H1 (cell line): ENCODE results near the gene CD180.

ENCODE experiments used
- CREB1 ChIP-seq: IDR thresholded peaks from 2 replicates; pipeline ENCODE4 v1.6.1; 2012; ENCODE audit warnings: inconsistent platforms
- POLR2A ChIP-seq, 2 experiments: IDR thresholded peaks; 1 replicate in 1 of 2; 2 replicates in 1 of 2; pipeline ENCODE4 v1.6.1; 2011; ENCODE audit warnings: low read depth in 2 of 2, low read length in 2 of 2, mild to moderate bottlenecking in 2 of 2; ENCODE audit errors: control extremely low read depth in 1 of 2
- SP2 ChIP-seq: IDR thresholded peaks from 2 replicates; pipeline ENCODE4 v1.6.1; 2012; ENCODE audit warnings: mild to moderate bottlenecking, low read length, inconsistent platforms
- USF2 ChIP-seq: IDR thresholded peaks from 2 replicates; pipeline ENCODE4 v1.6.1; 2011; ENCODE audit warnings: low read length, improper control_type of control experiment
- YY1 ChIP-seq: IDR thresholded peaks from 2 replicates; pipeline ENCODE4 v1.6.1; 2011; ENCODE audit warnings: low read depth, mild to moderate bottlenecking, low read length
- ZNF274 ChIP-seq: IDR thresholded peaks from 2 replicates; pipeline ENCODE4 v1.7.0; 2012; ENCODE audit warnings: low read length, borderline replicate concordance; ENCODE audit errors: extremely low read depth
- TF ChIP-seq, protein P1 (sequence below), 3 experiments: IDR thresholded peaks; 1 replicate in 2 of 3; 2 replicates in 1 of 3; pipeline versions ENCODE4 v1.5.1 to v1.6.1; 2011; ENCODE audit warnings: low read length in 3 of 3, mild to moderate bottlenecking in 3 of 3, inconsistent platforms in 2 of 3, low read depth in 1 of 3, moderate library complexity in 1 of 3; ENCODE audit not compliant: insufficient read depth in 1 of 3; ENCODE audit errors: control extremely low read depth in 1 of 3

DNA sequence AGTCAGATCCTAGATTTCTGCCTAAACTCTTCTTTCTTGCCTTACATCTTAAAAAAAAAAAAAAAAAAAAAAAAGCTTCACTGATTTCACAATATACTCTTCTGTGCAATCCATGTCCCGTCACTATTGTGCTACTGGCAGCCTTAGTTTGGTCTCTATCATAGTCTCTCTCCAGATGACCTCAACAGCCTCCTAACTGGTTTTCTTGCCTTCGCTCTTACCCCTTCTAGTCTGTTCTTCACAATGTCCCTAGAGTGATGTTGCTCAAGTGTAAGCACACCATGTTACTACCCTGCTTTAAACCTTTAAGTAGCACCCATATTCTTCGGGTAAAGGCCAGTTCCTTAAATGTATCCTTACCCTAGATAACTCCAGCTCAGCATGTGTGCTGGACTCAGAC, 25.8 kb downstream of the CD180 start:
- TF ChIP-seq POLR2A (IDR thresholded peaks at IDR 0.05; ENCODE audit: control extremely low read depth in 1 of 2, low read depth in 2 of 2, low read length in 2 of 2): no peak
- TF ChIP-seq YY1: no peak
- TF ChIP-seq ZNF274: no peak
- TF ChIP-seq, protein P1, sequence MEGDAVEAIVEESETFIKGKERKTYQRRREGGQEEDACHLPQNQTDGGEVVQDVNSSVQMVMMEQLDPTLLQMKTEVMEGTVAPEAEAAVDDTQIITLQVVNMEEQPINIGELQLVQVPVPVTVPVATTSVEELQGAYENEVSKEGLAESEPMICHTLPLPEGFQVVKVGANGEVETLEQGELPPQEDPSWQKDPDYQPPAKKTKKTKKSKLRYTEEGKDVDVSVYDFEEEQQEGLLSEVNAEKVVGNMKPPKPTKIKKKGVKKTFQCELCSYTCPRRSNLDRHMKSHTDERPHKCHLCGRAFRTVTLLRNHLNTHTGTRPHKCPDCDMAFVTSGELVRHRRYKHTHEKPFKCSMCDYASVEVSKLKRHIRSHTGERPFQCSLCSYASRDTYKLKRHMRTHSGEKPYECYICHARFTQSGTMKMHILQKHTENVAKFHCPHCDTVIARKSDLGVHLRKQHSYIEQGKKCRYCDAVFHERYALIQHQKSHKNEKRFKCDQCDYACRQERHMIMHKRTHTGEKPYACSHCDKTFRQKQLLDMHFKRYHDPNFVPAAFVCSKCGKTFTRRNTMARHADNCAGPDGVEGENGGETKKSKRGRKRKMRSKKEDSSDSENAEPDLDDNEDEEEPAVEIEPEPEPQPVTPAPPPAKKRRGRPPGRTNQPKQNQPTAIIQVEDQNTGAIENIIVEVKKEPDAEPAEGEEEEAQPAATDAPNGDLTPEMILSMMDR (IDR thresholded peaks at IDR 0.05; ENCODE audit: control extremely low read depth in 1 of 3, insufficient read depth in 1 of 3, low read depth in 1 of 3, low read length in 3 of 3): no peak
- no peak for TF ChIP-seq SP2
- TF ChIP-seq USF2: no peak
- no peak for TF ChIP-seq CREB1
